Kidney (tissue), 14 donors: ENCODE results near the gene BCL2L13. TPM values are rescaled to one million over a fixed set of nuclear protein-coding genes. Genes with fewer than 3 reads are reported as not detected.
"Not testable (repeated sequence)": the region's sequence is repeated elsewhere in the genome, so short reads cannot be mapped to it uniquely, and the experiment has no call there.

Source experiments
- DNase-seq, 5 donors: peaks; one replicate each; pipeline ENCODE4 v3.0.0-alpha.2; 2013 to 2020
- FAIRE-seq: peaks from 2 replicates; lab custom pipeline; 2012; peaks lifted over from hg19 to GRCh38; lab: Jason Lieb, UNC
- H3K27ac ChIP-seq, 2 donors: one replicate each; pipeline ENCODE4 v1.7.0; 2013; ENCODE audit warnings: low read depth in 2 of 2, low read length in 2 of 2, inconsistent platforms in 1 of 2
- H3K27me3 ChIP-seq: one replicate; pipeline ENCODE4 v1.7.1; 2013; ENCODE audit warnings: low read length, inconsistent platforms; ENCODE audit not compliant: control insufficient read depth, insufficient read depth
- H3K36me3 ChIP-seq, 3 donors: one replicate each; pipeline versions ENCODE4 v1.7.0 to v1.7.1; 2013; ENCODE audit warnings: low read length in 3 of 3, control low read depth in 1 of 3, inconsistent platforms in 1 of 3; ENCODE audit not compliant: insufficient read depth in 3 of 3, control insufficient read depth in 2 of 3
- H3K4me1 ChIP-seq, 3 donors: one replicate each; pipeline versions ENCODE4 v1.7.0 to v1.7.1; 2013; ENCODE audit warnings: low read length in 3 of 3, inconsistent platforms in 1 of 3, low read depth in 1 of 3; ENCODE audit not compliant: control insufficient read depth in 2 of 3, insufficient read depth in 2 of 3
- H3K4me3 ChIP-seq, 3 donors: one replicate each; pipeline versions ENCODE4 v1.7.0 to v1.8.1; 2013; ENCODE audit warnings: low read length in 3 of 3, control low read depth in 1 of 3, inconsistent platforms in 1 of 3
- H3K9ac ChIP-seq, 3 donors: one replicate each; pipeline versions ENCODE4 v1.7.0 to v1.7.1; 2013; ENCODE audit warnings: low read length in 3 of 3, control low read depth in 1 of 3, inconsistent platforms in 1 of 3
- H3K9me3 ChIP-seq, 3 donors: one replicate each; pipeline versions ENCODE4 v1.7.0 to v1.7.1; 2013; ENCODE audit warnings: low read length in 3 of 3, control low read depth in 1 of 3, inconsistent platforms in 1 of 3; ENCODE audit not compliant: control insufficient read depth in 2 of 3, insufficient read depth in 1 of 3
- CTCF ChIP-seq: IDR thresholded peaks from 3 replicates; pipeline ENCODE4 v1.5.1; 2012; ENCODE audit warnings: mild to moderate bottlenecking, moderate library complexity, borderline replicate concordance; ENCODE audit not compliant: insufficient read depth; ENCODE audit errors: extremely low read depth
- intact Hi-C: fragments of 100-400 bp; cut with DNase I; formaldehyde crosslinking; loops from one replicate; pipeline ENCODE4 v1.11.1; 2022
- polyA plus RNA-seq: library from polyadenylated mRNA; stranded (reverse); fragments of 350-450 nt; fragmentation: Illumina TruSeq; extraction: RNeasy Lipid Tissue Mini Kit (QIAGEN cat#74804); gene quantifications from one replicate; pipeline ENCODE4 v1.2.3, GENCODE V29; 2014; ENCODE audit warnings: low read depth, low replicate concordance; ENCODE audit not compliant: insufficient read depth
- total RNA-seq: library from RNA; stranded (reverse); fragmentation: NEBNext Ultra II Directional; extraction: Animal tissue kit (Norgen Biotek cat#: 25700); gene quantifications from one replicate; pipeline ENCODE4 v1.2.1, GENCODE V29; 2021
- donor health status: control.
- donor health status: control.
- donor health status: control.
- donor health status: control.
- donor health status: control.
- donor health status: DM: yes; HTN: yes; CAD: no.
- donor health status: Normal renal cell carcinoma (clear cell type).

The BCL2L13 gene
- total and polyA plus RNA-seq, 2 donors from 2014 or later, result 43.8 to 50.5 TPM

GRCh38 chr22:17694752-17695151 is 56.2 kb downstream of the BCL2L13 start:
- intact Hi-C loops, result no loop called here
- DNase-seq, result no peak
- no peaks in the 10 kb centered on the region for H3K4me1 ChIP-seq
- no peaks in the 10 kb centered on the region for H3K9me3 ChIP-seq
- H3K27ac ChIP-seq, result no peak overlapping the region
- no peak overlapping the region for H3K9ac ChIP-seq
- peaks cover 0 to 7% (median 6%) of the 10 kb centered on the region in 3 donors for H3K36me3 ChIP-seq
- TF ChIP-seq CTCF, result no peak
- no peak overlapping the region for H3K4me3 ChIP-seq
- no peak for FAIRE-seq
- H3K27me3 ChIP-seq, result no peaks in the 10 kb centered on the region

- Histone ChIP-seq H3K27ac (no peak overlapping the region), H3K9me3 (no peaks in the 10 kb centered on the region), H3K27me3 (no peaks in the 10 kb centered on the region), H3K9ac (no peak overlapping the region), H3K4me1 (no peaks in the 10 kb centered on the region), H3K36me3 (peaks cover 0 to 7% (median 6%) of the 10 kb centered on the region in 3 donors), H3K4me3 (no peak overlapping the region)
- FAIRE-seq (no peak), DNase-seq (no peak)
- intact Hi-C loops, result no loop called here
- TF ChIP-seq CTCF, result no peak
Measured at GRCh38 chr22:17695986-17696385, 57.4 kb downstream of the BCL2L13 start.

GRCh38 chr22:17697196-17697595 is 58.6 kb downstream of the BCL2L13 start:
- H3K9me3 ChIP-seq, intact Hi-C loops, H3K9ac ChIP-seq, H3K27ac ChIP-seq, FAIRE-seq, H3K36me3 ChIP-seq, H3K4me1 ChIP-seq, H3K4me3 ChIP-seq, DNase-seq, H3K27me3 ChIP-seq: not testable (repeated sequence)

- DNase-seq, H3K36me3 ChIP-seq, FAIRE-seq, H3K27ac ChIP-seq, H3K4me1 ChIP-seq, intact Hi-C loops, H3K4me3 ChIP-seq, H3K9me3 ChIP-seq, H3K9ac ChIP-seq, H3K27me3 ChIP-seq: not testable (repeated sequence)
Measured at GRCh38 chr22:17698276-17698675, 59.7 kb downstream of the BCL2L13 start.
